Pancreas (tissue), 10 donors: Measurements from ENCODE around the gene TAF5L. TPM values are rescaled to one million over a fixed set of nuclear protein-coding genes. Genes with fewer than 3 reads are reported as not detected.

Experiments
- ATAC-seq, 4 donors: fragments of 200-7000 bp; cut with Tn5 transposase; one replicate each; pipeline versions ENCODE4 v1.8.0 to v1.9.1; 2020; ENCODE audit warnings: mild to moderate bottlenecking in 4 of 4, moderate library complexity in 4 of 4
- DNase-seq, 6 donors: peaks; one replicate each; pipeline ENCODE4 v3.0.0-alpha.2; 2020
- FAIRE-seq: peaks from 2 replicates; lab custom pipeline; 2012; peaks lifted over from hg19 to GRCh38; lab: Jason Lieb, UNC
- H3K27ac ChIP-seq, 4 donors: fragments of 200-600 bp; sonication (generic); 1 replicate in 3 of 4; 2 replicates in 1 of 4; pipeline versions ENCODE4 v1.5.0 to v1.8.0; 2020
- H3K27me3 ChIP-seq, 4 donors: fragments of 200-600 bp; one replicate each; pipeline ENCODE4 v1.8.0; 2021
- H3K36me3 ChIP-seq, 3 donors: fragments of 200-600 bp; sonication (generic) in 1 of 3; one replicate each; pipeline versions ENCODE4 v1.5.0 to v1.8.0; 2020 to 2021
- H3K4me1 ChIP-seq, 3 donors: fragments of 200-600 bp; one replicate each; pipeline ENCODE4 v1.8.0; 2021
- H3K4me3 ChIP-seq, 4 donors: fragments of 200-600 bp; sonication (generic) in 2 of 4; one replicate each; pipeline versions ENCODE4 v1.5.0 to v1.8.0; 2020 to 2021
- H3K9me3 ChIP-seq, 4 donors: fragments of 200-600 bp; one replicate each; pipeline ENCODE4 v1.8.0; 2021
- CTCF ChIP-seq, 4 donors: fragments of 200-600 bp; sonication (generic) in 3 of 4; IDR thresholded peaks; one replicate each; pipeline versions ENCODE4 v1.5.0 to v1.8.0; 2021; ENCODE audit warnings: antibody characterized with exemption in 4 of 4
- WGBS, 2 donors: extraction: QIAGEN DNeasy Blood & Tissue Kit; methylation state at CpG; one replicate each; pipeline ENCODE4 v1.1.7; 2013; 5-methylcytosine and 5-hydroxymethylcytosine counted together
- intact Hi-C, 3 donors: fragments of 100-400 bp; cut with DNase I; formaldehyde crosslinking; loops; one replicate each; pipeline versions ENCODE4 v1.11.1 to v1.14.2; 2022
- polyA plus RNA-seq, 2 donors: library from polyadenylated mRNA; stranded (reverse); fragments of 200-250 nt; gene quantifications; one replicate each; pipeline ENCODE4 v1.2.3, GENCODE V29; 2013
- total RNA-seq, 6 donors: library from RNA; stranded (reverse); fragmentation: NEBNext Ultra II Directional in 4 of 6; extraction: Animal tissue kit (Norgen Biotek cat#: 25700) in 4 of 6; gene quantifications; one replicate each; pipeline versions ENCODE4 v1.2.1 to v1.2.4, GENCODE V29; 2021 to 2023
- donor health status: healthy with polysubstance abuse.
- donor health status: DM: no; HTN: no; CAD: no; lungs with moderate emphysema.
- donor health status: DM: no; HTN: no; CAD: no.
- donor health status: control.
- donor health status: control.
- donor health status: Bipolar disorder and iron deficiency.
- donor health status: DM: yes; HTN: yes; CAD: no.
- donor health status: DM: no; HTN: no; CAD: no.
- donor health status: DM: no; HTN: no; CAD: no.
- donor health status: DM: yes; HTN: yes; CAD: no.

TAF5L gene
- total and polyA plus RNA-seq, 8 donors = 4.4 to 9.5 (median 7.1) TPM

- no peaks in the 10 kb centered on the region for H3K4me1 ChIP-seq
- intact Hi-C loops = no loop called here
- H3K27me3 ChIP-seq = no peaks in the 10 kb centered on the region
- FAIRE-seq (no peak), DNase-seq (no peak), ATAC-seq (no peak)
- no peak for TF ChIP-seq CTCF (IDR thresholded peaks at IDR 0.05)
- no peak overlapping the region for H3K4me3 ChIP-seq
- H3K36me3 ChIP-seq = no peaks in the 10 kb centered on the region
- no peak overlapping the region for H3K27ac ChIP-seq
- H3K9me3 ChIP-seq = no peaks in the 10 kb centered on the region
- WGBS, 2 donors = 76 to 79% methylated on average over 5 of the region's 5 CpGs
These were observed 45.4 kb upstream of the TAF5L start for GRCh38 chr1:229671310-229671709.

GRCh38 chr1:229669333-229669732 is 43.4 kb upstream of the TAF5L start:
- no peaks in the 10 kb centered on the region for H3K9me3 ChIP-seq
- intact Hi-C loops = no loop called here
- H3K4me1 ChIP-seq = no peaks in the 10 kb centered on the region
- H3K4me3 ChIP-seq = no peak overlapping the region
- ATAC-seq (peak in 1 of 4 donors; percentile 30), DNase-seq (no peak), FAIRE-seq (no peak)
- H3K36me3 ChIP-seq = no peaks in the 10 kb centered on the region
- no peaks in the 10 kb centered on the region for H3K27me3 ChIP-seq
- WGBS, 2 donors = 74% methylated on average over 4 of the region's 4 CpGs
- no peak for TF ChIP-seq CTCF (IDR thresholded peaks at IDR 0.05)
- H3K27ac ChIP-seq = no peak overlapping the region

- intact Hi-C loops = no loop called here
- WGBS, 2 donors = 89 to 92% methylated on average over 4 of the region's 4 CpGs
- FAIRE-seq (no peak), DNase-seq (no peak), ATAC-seq (no peak)
- no peaks in the 10 kb centered on the region for H3K9me3 ChIP-seq
- H3K27ac ChIP-seq = no peak overlapping the region
- no peaks in the 10 kb centered on the region for H3K4me1 ChIP-seq
- H3K4me3 ChIP-seq = no peak overlapping the region
- no peaks in the 10 kb centered on the region for H3K27me3 ChIP-seq
- no peaks in the 10 kb centered on the region for H3K36me3 ChIP-seq
- no peak for TF ChIP-seq CTCF (IDR thresholded peaks at IDR 0.05)
These were observed 40.7 kb upstream of the TAF5L start for GRCh38 chr1:229666585-229666984.

- FAIRE-seq (no peak), DNase-seq (no peak), ATAC-seq (no peak)
- WGBS, 2 donors = 85% methylated on average over 7 of the region's 7 CpGs
- intact Hi-C loops = no loop called here
- no peaks in the 10 kb centered on the region for H3K27me3 ChIP-seq
- no peaks in the 10 kb centered on the region for H3K4me1 ChIP-seq
- no peaks in the 10 kb centered on the region for H3K36me3 ChIP-seq
- no peak for TF ChIP-seq CTCF (IDR thresholded peaks at IDR 0.05)
- no peak overlapping the region for H3K4me3 ChIP-seq
- H3K27ac ChIP-seq = no peak overlapping the region
- H3K9me3 ChIP-seq = no peaks in the 10 kb centered on the region
These were observed 40.1 kb upstream of the TAF5L start for GRCh38 chr1:229665912-229666558.

- WGBS, 2 donors = 67 to 77% methylated on average over 9 of the region's 9 CpGs
- H3K4me1 ChIP-seq = no peaks in the 10 kb centered on the region
- H3K4me3 ChIP-seq = no peak overlapping the region
- DNase-seq (peak in 2 of 6 donors; percentile 55 to 66), FAIRE-seq (no peak), ATAC-seq (no peak)
- H3K9me3 ChIP-seq = no peaks in the 10 kb centered on the region
- intact Hi-C loops = loop anchor here in 2 of 3 donors (5.0 kb wide), 2 partner anchors 643 to 648 kb away; no protein-coding TSS in a partner anchor
- H3K27me3 ChIP-seq = no peaks in the 10 kb centered on the region
- TF ChIP-seq CTCF (IDR thresholded peaks at IDR 0.05) = no peak
- peaks cover 0 to 3% (median 3%) of the 10 kb centered on the region in 3 donors for H3K36me3 ChIP-seq
- H3K27ac ChIP-seq = no peak overlapping the region
These were observed 38.3 kb upstream of the TAF5L start for GRCh38 chr1:229664133-229664689.
